GM18519 (cell line): ENCODE data around the gene PPOX.

Experiments used
- ATAC-seq: cut with Tn5 transposase; IDR thresholded peaks from one replicate; pipeline ENCODE4 v1.9.1; 2021; ENCODE audit warnings: mild to moderate bottlenecking, moderate library complexity; ENCODE audit not compliant: unreplicated experiment, low FRiP score

Gene PPOX

GRCh38 chr1:161173711-161174110 lies 7.5 kb downstream of the PPOX start:
- ATAC-seq, result no peak

- ATAC-seq, result no peak
Observed at GRCh38 chr1:161174911-161175310, 8.7 kb downstream of the PPOX start.

GRCh38 chr1:161175771-161176453 lies 9.7 kb downstream of the PPOX start:
- no peak for ATAC-seq

- no peak for ATAC-seq
Observed at GRCh38 chr1:161176468-161177111, 10.4 kb downstream of the PPOX start.

- peak; percentile 47 for ATAC-seq
Observed at GRCh38 chr1:161177112-161177935, 11.1 kb downstream of the PPOX start, which contains the start of gene B4GALT3. TSS of gene B4GALT3 (minus strand) at chr1:161177507. CDS start at chr1:161176060, 1,447 bp downstream.

- ATAC-seq, result no peak
Observed at GRCh38 chr1:161177936-161178244, 11.7 kb downstream of the PPOX start.

GRCh38 chr1:161179698-161180097 lies 13.5 kb downstream of the PPOX start:
- ATAC-seq, result no peak

GRCh38 chr1:161180639-161181038 lies 14.4 kb downstream of the PPOX start:
- ATAC-seq, result no peak

GRCh38 chr1:161182214-161182613 lies 16.0 kb downstream of the PPOX start:
- peak; percentile 32 for ATAC-seq

GRCh38 chr1:161185282-161185682 lies 19.1 kb downstream of the PPOX start:
- peak; percentile 49 for ATAC-seq

- ATAC-seq, result peak; percentile 16
Observed at GRCh38 chr1:161185732-161186311, 19.6 kb downstream of the PPOX start.

- ATAC-seq, result no peak
Observed at GRCh38 chr1:161187311-161187710, 21.1 kb downstream of the PPOX start.

GRCh38 chr1:161188381-161188780 lies 22.2 kb downstream of the PPOX start:
- no peak for ATAC-seq

- ATAC-seq, result no peak
Observed at GRCh38 chr1:161189036-161189435, 22.8 kb downstream of the PPOX start.

- no peak for ATAC-seq
Observed at GRCh38 chr1:161190962-161191521, 24.8 kb downstream of the PPOX start.

GRCh38 chr1:161191971-161192370 lies 25.7 kb downstream of the PPOX start:
- no peak for ATAC-seq

GRCh38 chr1:161192476-161193465 lies 26.5 kb downstream of the PPOX start:
- ATAC-seq, result no peak

GRCh38 chr1:161193561-161194235 lies 27.5 kb downstream of the PPOX start:
- no peak for ATAC-seq

- ATAC-seq, result no peak
Observed at GRCh38 chr1:161195171-161195570, 28.9 kb downstream of the PPOX start.
